ENCODE measurements around the gene CDK16.

Gene CDK16

GRCh38 chrX:47223476-47224250, 5.2 kb downstream of the CDK16 start:
- no peaks in the 10 kb centered on the region for H3K27me3 Mint-ChIP-seq
- peaks cover 25% of the 10 kb centered on the region for H3K4me1 Mint-ChIP-seq
- H3K9me3 Mint-ChIP-seq, result no peaks in the 10 kb centered on the region
- H3K4me3 Mint-ChIP-seq, result no peak overlapping the region
- ATAC-seq (ENCODE audit: low read depth) (no peak), DNase-seq (ENCODE audit: low spot score in 2 of 2) (no peak)
- H3K36me3 Mint-ChIP-seq, result peaks cover 13% of the 10 kb centered on the region
- H3K27ac Mint-ChIP-seq, result no peak overlapping the region

GRCh38 chrX:47224266-47224895, 5.9 kb downstream of the CDK16 start:
- no peak for DNase-seq (ENCODE audit: low spot score in 2 of 2)
- Mint-ChIP-seq H3K9me3 (no peaks in the 10 kb centered on the region), H3K4me3 (no peak overlapping the region), H3K36me3 (peaks cover 16% of the 10 kb centered on the region), H3K27me3 (no peaks in the 10 kb centered on the region), H3K4me1 (peaks cover 21% of the 10 kb centered on the region), H3K27ac (no peak overlapping the region)
- ATAC-seq (ENCODE audit: low read depth), result no peak

GRCh38 chrX:47224896-47225290, 6.4 kb downstream of the CDK16 start:
- Mint-ChIP-seq H3K27ac (no peak overlapping the region), H3K4me3 (no peak overlapping the region), H3K9me3 (no peaks in the 10 kb centered on the region), H3K27me3 (no peaks in the 10 kb centered on the region), H3K36me3 (peaks cover 17% of the 10 kb centered on the region), H3K4me1 (peaks cover 16% of the 10 kb centered on the region)
- no peak for ATAC-seq (ENCODE audit: low read depth)
- no peak for DNase-seq (ENCODE audit: low spot score in 2 of 2)

GRCh38 chrX:47226071-47226470, 7.6 kb downstream of the CDK16 start:
- no peaks in the 10 kb centered on the region for H3K27me3 Mint-ChIP-seq
- ATAC-seq (ENCODE audit: low read depth), result no peak
- H3K36me3 Mint-ChIP-seq, result peaks cover 21% of the 10 kb centered on the region
- peaks cover 5% of the 10 kb centered on the region for H3K4me1 Mint-ChIP-seq
- no peak overlapping the region for H3K4me3 Mint-ChIP-seq
- H3K27ac Mint-ChIP-seq, result no peak overlapping the region
- DNase-seq (ENCODE audit: low spot score in 2 of 2), result no peak
- no peaks in the 10 kb centered on the region for H3K9me3 Mint-ChIP-seq

- peaks cover 5% of the 10 kb centered on the region for H3K4me1 Mint-ChIP-seq
- H3K4me3 Mint-ChIP-seq, result no peak overlapping the region
- H3K36me3 Mint-ChIP-seq, result peaks cover 21% of the 10 kb centered on the region
- no peaks in the 10 kb centered on the region for H3K9me3 Mint-ChIP-seq
- no peak overlapping the region for H3K27ac Mint-ChIP-seq
- DNase-seq (ENCODE audit: low spot score in 2 of 2) (no peak), ATAC-seq (ENCODE audit: low read depth) (no peak)
- no peaks in the 10 kb centered on the region for H3K27me3 Mint-ChIP-seq
Measured at GRCh38 chrX:47226531-47227333, 8.3 kb downstream of the CDK16 start.

- Mint-ChIP-seq H3K9me3 (no peaks in the 10 kb centered on the region), H3K36me3 (peaks cover 19% of the 10 kb centered on the region), H3K4me3 (no peak overlapping the region), H3K27me3 (no peaks in the 10 kb centered on the region), H3K4me1 (peaks cover under 1% of the 10 kb centered on the region), H3K27ac (no peak overlapping the region)
- DNase-seq (ENCODE audit: low spot score in 2 of 2) (no peak), ATAC-seq (ENCODE audit: low read depth) (no peak)
Measured at GRCh38 chrX:47227334-47227583, 8.8 kb downstream of the CDK16 start.

GRCh38 chrX:47228550-47229270, 10.2 kb downstream of the CDK16 start:
- Mint-ChIP-seq H3K4me3 (no peak overlapping the region), H3K36me3 (peaks cover 17% of the 10 kb centered on the region), H3K9me3 (no peaks in the 10 kb centered on the region), H3K4me1 (no peaks in the 10 kb centered on the region), H3K27me3 (no peaks in the 10 kb centered on the region), H3K27ac (no peak overlapping the region)
- no peak for DNase-seq (ENCODE audit: low spot score in 2 of 2)
- no peak for ATAC-seq (ENCODE audit: low read depth)

- ATAC-seq (ENCODE audit: low read depth) (no peak), DNase-seq (ENCODE audit: low spot score in 2 of 2) (no peak)
- no peak overlapping the region for H3K27ac Mint-ChIP-seq
- peaks cover 15% of the 10 kb centered on the region for H3K36me3 Mint-ChIP-seq
- H3K27me3 Mint-ChIP-seq, result no peaks in the 10 kb centered on the region
- H3K9me3 Mint-ChIP-seq, result no peaks in the 10 kb centered on the region
- no peak overlapping the region for H3K4me3 Mint-ChIP-seq
- H3K4me1 Mint-ChIP-seq, result no peaks in the 10 kb centered on the region
Measured at GRCh38 chrX:47229427-47229826, 10.9 kb downstream of the CDK16 start.

- Mint-ChIP-seq H3K4me1 (peaks cover under 1% of the 10 kb centered on the region), H3K27me3 (no peaks in the 10 kb centered on the region), H3K4me3 (no peak overlapping the region), H3K27ac (peak overlapping the region; percentile 9), H3K9me3 (no peaks in the 10 kb centered on the region), H3K36me3 (peaks cover 15% of the 10 kb centered on the region)
- no peak for DNase-seq (ENCODE audit: low spot score in 2 of 2)
- ATAC-seq (ENCODE audit: low read depth), result no peak
Measured at GRCh38 chrX:47230136-47230868, 11.8 kb downstream of the CDK16 start.

- DNase-seq (ENCODE audit: low spot score in 2 of 2) (no peak), ATAC-seq (ENCODE audit: low read depth) (no peak)
- H3K27me3 Mint-ChIP-seq, result no peaks in the 10 kb centered on the region
- peaks cover 6% of the 10 kb centered on the region for H3K4me1 Mint-ChIP-seq
- H3K27ac Mint-ChIP-seq, result no peak overlapping the region
- H3K36me3 Mint-ChIP-seq, result peaks cover 17% of the 10 kb centered on the region
- H3K4me3 Mint-ChIP-seq, result no peak overlapping the region
- H3K9me3 Mint-ChIP-seq, result no peaks in the 10 kb centered on the region
Measured at GRCh38 chrX:47231167-47231566, 12.7 kb downstream of the CDK16 start.

- peak overlapping the region; percentile 91 for H3K4me3 Mint-ChIP-seq
- ATAC-seq (ENCODE audit: low read depth), result no peak
- no peaks in the 10 kb centered on the region for H3K27me3 Mint-ChIP-seq
- H3K9me3 Mint-ChIP-seq, result no peaks in the 10 kb centered on the region
- peaks cover 11% of the 10 kb centered on the region for H3K36me3 Mint-ChIP-seq
- peak overlapping the region; percentile 98 for H3K27ac Mint-ChIP-seq
- peaks cover 6% of the 10 kb centered on the region for H3K4me1 Mint-ChIP-seq
- no peak for DNase-seq (ENCODE audit: low spot score in 2 of 2)
Measured at GRCh38 chrX:47232197-47232802, 13.8 kb downstream of the CDK16 start.

- H3K4me3 Mint-ChIP-seq, result peak within 1 kb of the TSS; percentile 91
- H3K4me1 Mint-ChIP-seq, result peaks cover 6% of the 10 kb centered on the region
- peaks cover 11% of the 10 kb centered on the region for H3K36me3 Mint-ChIP-seq
- DNase-seq (ENCODE audit: low spot score in 2 of 2), result peak in 1 of 2 donors; percentile 49
- H3K27me3 Mint-ChIP-seq, result no peaks in the 10 kb centered on the region
- peak; percentile 23 for ATAC-seq (ENCODE audit: low read depth)
- no peaks in the 10 kb centered on the region for H3K9me3 Mint-ChIP-seq
- peak within 1 kb of the TSS; percentile 98 for H3K27ac Mint-ChIP-seq
Measured at GRCh38 chrX:47232803-47233332, 14.4 kb downstream of the CDK16 start, which contains the start of gene USP11. Gene USP11 (plus strand): TSS chrX:47233009. CDS start chrX:47233044, 35 bp downstream.
